Measurements from ENCODE around the gene ARHGAP22.

ARHGAP22 gene

DNA sequence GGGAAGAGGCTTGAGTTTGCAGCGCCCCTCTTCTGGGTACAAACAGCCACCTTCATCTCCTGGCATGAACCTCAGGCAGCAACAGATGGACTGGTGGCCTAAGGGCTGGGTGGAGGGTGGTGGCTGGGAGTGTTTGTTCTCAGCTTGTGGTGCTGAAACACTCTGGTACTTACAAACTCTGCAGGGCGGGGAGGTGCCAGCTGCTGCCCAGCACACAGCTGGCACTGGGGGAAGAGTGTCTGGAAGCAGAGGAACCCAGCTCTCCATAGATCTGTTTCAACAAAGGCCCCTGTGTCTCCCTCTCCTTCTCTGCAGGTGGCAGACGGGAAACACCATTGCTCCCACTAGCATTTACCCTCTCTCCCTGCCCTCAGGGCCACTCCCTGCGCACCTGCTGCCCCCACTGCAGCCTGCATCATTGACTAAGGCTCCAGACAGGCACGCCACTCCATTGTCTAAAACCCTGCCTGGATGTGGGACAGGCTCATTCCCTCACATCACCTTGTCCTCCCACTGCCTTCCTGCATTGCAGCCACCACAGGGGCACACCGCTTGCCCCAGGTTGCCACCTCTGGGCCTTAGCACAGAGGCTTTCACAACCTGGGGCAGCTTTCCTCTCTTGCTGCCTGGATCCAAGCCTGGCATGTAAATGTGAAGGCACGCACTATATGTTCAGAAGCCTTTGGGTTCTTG is 6.5 kb downstream of the ARHGAP22 start:
- no peak overlapping the region for H3K4me3 ChIP-seq (replicated peaks; ENCODE audit: low read depth, low read length)
- no peak for DNase-seq (ENCODE audit: extremely low read depth, low read depth)
- TF ChIP-seq, protein P1, sequence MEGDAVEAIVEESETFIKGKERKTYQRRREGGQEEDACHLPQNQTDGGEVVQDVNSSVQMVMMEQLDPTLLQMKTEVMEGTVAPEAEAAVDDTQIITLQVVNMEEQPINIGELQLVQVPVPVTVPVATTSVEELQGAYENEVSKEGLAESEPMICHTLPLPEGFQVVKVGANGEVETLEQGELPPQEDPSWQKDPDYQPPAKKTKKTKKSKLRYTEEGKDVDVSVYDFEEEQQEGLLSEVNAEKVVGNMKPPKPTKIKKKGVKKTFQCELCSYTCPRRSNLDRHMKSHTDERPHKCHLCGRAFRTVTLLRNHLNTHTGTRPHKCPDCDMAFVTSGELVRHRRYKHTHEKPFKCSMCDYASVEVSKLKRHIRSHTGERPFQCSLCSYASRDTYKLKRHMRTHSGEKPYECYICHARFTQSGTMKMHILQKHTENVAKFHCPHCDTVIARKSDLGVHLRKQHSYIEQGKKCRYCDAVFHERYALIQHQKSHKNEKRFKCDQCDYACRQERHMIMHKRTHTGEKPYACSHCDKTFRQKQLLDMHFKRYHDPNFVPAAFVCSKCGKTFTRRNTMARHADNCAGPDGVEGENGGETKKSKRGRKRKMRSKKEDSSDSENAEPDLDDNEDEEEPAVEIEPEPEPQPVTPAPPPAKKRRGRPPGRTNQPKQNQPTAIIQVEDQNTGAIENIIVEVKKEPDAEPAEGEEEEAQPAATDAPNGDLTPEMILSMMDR (IDR thresholded peaks at IDR 0.05; ENCODE audit: low read depth, low read length, missing control alignments): no peak

DNA sequence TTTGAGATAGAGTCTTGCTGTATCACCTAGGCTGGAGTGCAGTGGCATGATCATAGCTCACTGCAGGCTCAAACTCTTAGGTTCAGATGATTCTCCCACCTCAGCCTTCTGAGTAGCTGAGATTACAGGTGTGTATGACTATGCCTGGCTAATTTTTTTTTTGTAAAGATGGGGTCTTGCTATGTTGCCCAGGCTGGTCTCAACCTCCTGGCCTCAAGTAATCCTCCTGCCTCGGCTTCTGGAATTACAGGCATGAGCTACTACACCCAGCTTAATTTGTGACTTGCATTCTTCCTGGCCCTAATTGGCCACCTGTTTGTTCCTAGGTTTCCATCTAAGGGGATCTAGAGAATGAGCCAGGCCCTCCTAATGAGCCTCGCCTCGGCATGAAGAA is 9.3 kb downstream of the ARHGAP22 start:
- TF ChIP-seq, protein P1 (IDR thresholded peaks at IDR 0.05; ENCODE audit: low read depth, low read length, missing control alignments): no peak
- no peak overlapping the region for H3K4me3 ChIP-seq (replicated peaks; ENCODE audit: low read depth, low read length)
- no peak for DNase-seq (ENCODE audit: extremely low read depth, low read depth)

DNA sequence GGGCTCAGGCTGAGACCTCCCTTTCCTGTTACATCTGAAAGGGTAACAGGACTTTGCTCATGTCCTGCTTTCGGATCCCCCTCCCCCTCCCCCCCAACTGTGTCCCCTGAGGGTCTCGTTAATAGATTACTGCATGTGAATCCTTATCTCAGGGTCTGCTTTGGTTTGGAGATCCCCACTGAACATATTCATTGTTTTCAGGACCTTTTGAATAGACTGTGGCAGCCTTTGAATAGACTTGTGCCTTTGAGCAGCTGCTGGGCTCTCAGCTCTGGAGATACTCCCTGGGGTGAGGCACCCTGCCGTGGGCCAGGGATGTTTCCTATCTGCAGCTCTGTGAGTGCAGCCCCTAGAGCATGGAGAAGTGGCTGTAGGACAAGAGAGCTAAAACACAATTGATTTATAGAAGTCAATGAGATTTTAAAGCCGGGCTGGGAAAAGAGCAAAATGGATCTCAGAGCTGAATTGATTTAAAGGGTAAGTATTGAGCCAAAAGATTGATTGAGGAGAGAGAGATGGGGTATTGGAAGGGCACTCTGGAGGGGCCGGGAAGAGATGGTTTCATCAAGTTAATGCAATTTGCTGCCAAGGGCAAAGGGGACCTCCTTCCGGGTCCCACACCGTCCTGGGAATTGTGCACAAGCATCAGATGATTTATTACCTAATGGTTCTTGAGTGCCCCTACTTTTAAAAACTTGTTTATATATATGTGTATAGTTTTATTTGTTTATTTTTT is 9.9 kb downstream of the ARHGAP22 start:
- DNase-seq (ENCODE audit: extremely low read depth, low read depth): no peak
- TF ChIP-seq, protein P1 (IDR thresholded peaks at IDR 0.05; ENCODE audit: low read depth, low read length, missing control alignments): no peak
- H3K4me3 ChIP-seq (replicated peaks; ENCODE audit: low read depth, low read length): no peak overlapping the region

DNA sequence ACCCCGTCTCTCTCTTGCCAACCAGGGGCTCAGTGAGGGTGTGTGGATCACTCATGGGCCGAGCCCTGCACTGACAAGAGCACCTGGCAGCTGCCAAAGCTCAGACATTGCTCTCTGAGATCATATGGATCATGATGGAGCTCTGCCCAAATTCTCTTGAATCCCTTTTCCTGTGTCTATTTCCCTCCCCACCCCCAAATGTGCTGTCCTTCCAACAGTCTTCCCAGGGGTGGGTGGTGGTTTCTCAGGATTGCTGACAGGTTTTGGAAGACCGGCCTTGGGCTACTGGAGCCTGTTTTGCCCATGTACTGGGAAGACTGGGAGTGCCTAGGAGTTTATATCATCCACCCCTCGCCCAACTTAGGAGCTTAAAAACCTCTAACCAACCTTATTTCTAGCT is 10.5 kb downstream of the ARHGAP22 start:
- no peak overlapping the region for H3K4me3 ChIP-seq (replicated peaks; ENCODE audit: low read depth, low read length)
- TF ChIP-seq, protein P1 (IDR thresholded peaks at IDR 0.05; ENCODE audit: low read depth, low read length, missing control alignments): no peak
- no peak for DNase-seq (ENCODE audit: extremely low read depth, low read depth)

DNA sequence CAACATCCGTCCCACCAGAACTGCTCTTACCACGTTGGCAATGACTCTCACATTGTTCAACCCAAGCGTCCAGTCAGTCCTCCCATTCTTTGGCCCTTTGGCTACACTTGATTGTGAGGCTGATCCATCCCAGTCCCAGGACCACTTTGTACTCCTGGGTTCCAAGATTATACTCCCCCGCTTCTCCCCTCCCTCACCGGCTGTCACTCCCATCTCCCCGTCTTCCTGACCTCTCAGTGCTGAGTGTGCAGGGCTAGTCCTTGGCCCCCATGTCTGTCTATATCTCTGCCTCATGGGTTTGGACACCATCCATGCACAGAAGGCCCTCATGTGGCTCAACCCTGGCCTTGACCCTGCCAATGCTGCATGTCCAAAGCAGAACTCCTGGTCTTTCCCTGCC is 12.5 kb downstream of the ARHGAP22 start:
- no peak overlapping the region for H3K4me3 ChIP-seq (replicated peaks; ENCODE audit: low read depth, low read length)
- no peak for DNase-seq (ENCODE audit: extremely low read depth, low read depth)
- TF ChIP-seq, protein P1 (IDR thresholded peaks at IDR 0.05; ENCODE audit: low read depth, low read length, missing control alignments): no peak

DNA sequence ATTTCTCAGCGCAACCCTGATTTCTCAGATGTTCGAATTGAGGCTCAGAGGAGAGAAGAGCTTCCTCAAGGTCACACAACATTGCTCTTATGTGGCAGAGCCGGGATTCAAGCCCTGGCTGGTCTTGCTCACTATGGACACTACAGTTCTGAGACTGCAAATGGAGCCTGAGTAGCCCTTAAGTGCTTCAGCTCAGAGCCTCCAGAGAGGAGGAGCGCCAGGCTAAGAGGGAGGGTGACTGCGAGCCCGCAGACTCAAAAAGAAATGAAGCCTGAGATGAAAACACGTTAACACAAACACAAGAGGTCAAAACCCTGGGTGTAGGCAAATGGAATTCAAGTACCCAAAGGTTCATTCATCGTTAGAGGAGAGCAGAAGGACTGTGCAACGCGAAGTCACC is 13.9 kb downstream of the ARHGAP22 start:
- no peak overlapping the region for H3K4me3 ChIP-seq (replicated peaks; ENCODE audit: low read depth, low read length)
- DNase-seq (ENCODE audit: extremely low read depth, low read depth): no peak
- TF ChIP-seq, protein P1 (IDR thresholded peaks at IDR 0.05; ENCODE audit: low read depth, low read length, missing control alignments): no peak

Measured in HFF-Myc (cell line).